Measurements from ENCODE around the gene SMIM35.
"Not testable (repeated sequence)": the region's sequence is repeated elsewhere in the genome, so short reads cannot be mapped to it uniquely, and the experiment has no call there.

Gene SMIM35

DNA sequence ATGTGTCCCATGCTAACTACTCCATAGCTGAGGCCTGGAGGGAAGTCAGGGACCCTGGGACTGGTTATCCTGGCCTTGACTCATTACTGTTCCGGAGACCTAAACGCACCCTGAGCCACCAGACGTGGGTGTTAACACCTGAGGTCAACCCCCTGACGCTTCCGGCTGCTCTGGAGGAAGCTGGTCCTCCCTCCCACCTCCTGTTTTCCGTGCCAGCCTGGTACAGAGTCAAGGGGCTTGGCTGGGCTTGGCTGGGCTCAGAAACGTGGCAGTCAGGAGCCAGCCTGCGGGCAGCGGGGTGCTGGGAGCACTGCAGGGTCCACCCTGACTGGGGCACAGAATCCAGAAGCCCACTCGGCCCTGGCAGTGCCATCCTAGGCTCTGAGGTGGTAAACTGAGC is 7.3 kb downstream of the SMIM35 start:
- no peak for DNase-seq

DNA sequence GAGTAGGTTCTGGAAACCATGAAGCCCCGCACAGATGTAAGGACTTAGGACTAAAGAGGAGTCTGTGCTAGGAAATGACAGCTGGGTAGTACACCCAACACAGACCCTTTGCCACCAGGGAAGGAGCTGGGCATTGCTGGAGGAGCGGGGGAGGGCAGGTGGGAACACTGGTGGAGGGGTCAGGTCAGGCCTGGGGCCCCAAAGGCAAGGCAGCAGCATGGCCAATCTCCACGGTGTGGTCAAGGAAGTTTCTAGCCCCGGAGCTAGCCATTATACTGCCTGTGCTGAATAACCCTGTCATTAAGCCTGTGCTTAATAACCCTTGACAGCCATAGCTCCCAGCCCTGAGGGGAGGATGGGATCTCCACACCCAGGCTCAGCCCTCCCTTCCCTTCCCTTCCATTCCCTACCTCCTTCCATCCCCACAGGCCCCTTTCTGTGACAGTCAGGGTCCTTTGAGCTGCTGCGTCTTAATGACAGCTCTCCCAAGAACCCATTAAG is 7.8 kb downstream of the SMIM35 start:
- no peak for DNase-seq

DNA sequence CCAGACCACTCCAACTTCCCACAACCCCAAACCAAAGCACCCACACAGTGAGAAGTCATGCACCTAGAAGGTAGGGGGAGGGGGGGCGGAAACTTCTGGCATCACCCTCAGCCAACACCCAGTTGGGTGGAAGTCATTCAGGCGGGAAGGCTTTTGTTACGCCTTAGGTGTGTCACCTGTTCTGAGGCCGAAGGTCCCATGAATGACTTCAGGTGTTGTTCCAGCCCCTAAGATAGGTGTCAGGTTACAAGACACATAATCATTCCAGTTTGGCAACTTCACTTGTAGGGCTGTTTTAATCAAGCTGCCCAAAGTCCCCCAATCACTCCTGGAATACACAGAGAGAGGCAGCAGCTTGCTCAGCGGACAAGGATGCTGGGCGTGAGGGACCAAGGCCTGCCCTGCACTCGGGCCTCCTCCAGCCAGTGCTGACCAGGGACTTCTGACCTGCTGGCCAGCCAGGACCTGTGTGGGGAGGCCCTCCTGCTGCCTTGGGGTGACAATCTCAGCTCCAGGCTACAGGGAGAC is 9.9 kb downstream of the SMIM35 start, which contains the start of gene TMPRSS4:
TSS of gene TMPRSS4 (plus strand) at position 325 of the 528 bp plus-strand sequence. CDS start 225 bp downstream, outside the sequence.
- no peak for DNase-seq

DNA sequence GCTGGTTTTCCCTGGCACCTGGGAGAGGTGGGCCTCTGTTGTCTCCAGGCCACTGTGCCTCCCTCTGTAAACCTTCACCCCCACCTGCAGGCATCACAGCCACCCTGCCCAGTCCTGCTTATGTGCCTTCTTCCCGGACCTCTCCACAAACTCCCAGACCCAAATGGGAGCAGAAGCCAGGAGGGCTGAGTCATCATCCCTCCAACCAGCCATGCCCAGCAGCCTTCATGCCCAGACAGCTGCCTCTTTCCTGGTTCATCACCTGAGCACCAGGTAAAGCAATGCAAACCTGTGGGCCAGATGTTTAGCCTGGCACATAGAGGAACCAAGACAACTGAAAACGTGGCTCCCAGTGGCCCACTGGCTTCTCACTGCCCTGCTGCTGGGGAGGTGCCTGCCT is 12.0 kb downstream of the SMIM35 start:
- DNase-seq = no peak

DNA sequence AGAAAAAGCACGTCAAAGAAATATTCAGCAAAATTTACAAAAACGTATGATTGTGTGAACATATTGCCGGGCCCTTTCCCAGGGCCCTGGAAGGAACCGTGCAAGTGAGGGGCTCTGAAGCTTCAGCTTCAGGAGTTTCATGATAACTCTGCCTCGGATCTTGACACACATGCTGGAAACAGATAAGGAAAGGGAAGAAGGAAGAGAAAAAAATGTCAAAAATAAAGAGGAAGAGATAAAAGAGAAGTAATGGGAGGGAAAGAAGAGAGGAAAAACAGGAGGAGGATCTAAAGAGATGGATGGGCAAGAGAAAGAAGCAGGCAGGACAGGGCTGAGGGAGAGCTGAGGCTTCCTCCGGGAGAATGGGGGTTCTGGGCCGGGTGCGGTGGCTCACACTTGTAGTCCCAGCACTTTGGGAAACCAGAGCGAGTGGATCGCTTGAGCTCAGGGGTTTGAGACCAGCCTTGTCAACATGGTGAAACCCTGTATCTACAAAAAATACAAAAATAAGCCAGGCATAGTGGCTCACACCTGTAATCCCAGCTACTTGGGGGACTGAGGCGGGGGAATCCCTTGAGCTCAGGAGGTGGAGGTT is 12.6 kb downstream of the SMIM35 start:
- no peak for DNase-seq

DNA sequence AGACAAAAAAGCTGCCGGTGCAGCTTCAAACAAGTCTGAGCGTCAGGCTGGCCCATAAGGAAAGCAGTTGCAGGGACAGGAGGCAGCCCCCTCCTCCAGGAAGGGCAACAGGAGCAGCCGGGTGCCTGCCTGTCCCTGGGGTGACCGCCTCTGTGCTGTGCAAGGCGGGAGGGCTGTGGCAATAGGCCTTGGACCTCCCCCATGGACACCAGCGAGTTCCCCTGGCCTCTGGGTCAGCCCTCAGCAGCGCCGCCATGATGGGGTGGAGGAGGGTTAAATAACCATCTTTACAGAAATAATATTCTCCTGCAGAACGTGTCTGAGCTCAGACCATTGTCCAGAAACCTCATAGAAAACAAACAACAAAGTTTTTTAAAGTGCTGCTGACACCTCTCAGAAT is 13.2 kb downstream of the SMIM35 start:
- DNase-seq = no peak

DNA sequence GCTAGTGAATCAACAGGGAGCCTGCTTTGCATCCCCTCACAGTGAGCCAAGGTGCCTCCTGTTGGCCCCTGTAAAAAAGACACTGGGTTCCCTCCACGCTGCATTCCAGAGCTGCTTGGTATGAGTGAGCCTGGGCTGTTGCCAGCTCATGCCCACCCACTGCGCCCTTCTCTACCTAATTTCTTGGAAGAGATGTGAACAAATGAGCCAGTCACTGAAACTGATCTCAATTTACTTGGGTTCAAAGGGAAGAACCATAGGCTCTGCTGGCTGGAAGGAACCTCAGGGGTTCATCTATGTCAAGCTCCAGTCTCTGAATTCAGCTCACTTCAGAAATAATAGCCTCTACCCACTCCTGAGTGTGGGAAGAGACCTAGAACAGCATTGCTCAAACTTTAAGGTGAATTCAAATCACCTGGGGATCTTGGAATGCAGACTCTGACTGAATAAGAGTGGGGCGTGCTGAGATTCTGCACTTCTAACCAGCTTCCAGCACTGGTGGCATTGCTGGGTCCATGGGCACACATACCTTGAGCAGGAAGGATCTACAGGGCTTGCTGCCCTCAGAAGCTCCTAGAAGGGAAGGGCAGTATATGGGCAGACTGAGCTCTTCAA is 15.2 kb downstream of the SMIM35 start:
- no peak for DNase-seq

DNA sequence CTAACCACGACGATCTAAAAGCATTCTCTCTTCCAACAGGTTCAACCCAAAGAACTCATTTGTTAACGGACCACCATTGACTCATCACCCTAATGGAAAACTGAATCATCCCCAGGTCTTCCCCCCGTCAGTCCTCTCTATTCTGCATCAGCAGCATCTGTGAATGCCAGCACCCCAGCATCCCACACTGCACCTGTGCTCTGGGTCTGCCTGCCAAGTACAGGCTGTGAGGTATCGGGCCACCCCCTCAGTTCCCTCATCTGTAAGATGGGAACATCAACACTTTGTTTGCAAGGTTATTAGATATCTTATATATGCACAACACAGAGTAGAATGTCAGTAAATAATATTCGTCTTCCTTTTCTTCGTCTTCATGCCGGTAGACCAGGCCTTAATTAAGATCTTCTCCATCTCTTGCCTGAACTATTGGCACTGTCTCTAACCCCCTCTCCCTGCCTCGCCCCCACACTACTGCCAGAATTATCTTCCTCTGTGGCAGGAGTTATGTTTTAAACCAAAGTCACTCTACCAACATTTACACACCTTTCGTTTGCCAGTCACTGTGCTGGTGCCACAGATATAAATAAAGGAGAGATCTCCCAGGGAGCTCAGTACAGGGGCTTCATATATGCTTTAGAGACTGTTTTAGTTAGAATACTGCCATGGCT is 17.7 kb downstream of the SMIM35 start:
- DNase-seq = no peak

DNA sequence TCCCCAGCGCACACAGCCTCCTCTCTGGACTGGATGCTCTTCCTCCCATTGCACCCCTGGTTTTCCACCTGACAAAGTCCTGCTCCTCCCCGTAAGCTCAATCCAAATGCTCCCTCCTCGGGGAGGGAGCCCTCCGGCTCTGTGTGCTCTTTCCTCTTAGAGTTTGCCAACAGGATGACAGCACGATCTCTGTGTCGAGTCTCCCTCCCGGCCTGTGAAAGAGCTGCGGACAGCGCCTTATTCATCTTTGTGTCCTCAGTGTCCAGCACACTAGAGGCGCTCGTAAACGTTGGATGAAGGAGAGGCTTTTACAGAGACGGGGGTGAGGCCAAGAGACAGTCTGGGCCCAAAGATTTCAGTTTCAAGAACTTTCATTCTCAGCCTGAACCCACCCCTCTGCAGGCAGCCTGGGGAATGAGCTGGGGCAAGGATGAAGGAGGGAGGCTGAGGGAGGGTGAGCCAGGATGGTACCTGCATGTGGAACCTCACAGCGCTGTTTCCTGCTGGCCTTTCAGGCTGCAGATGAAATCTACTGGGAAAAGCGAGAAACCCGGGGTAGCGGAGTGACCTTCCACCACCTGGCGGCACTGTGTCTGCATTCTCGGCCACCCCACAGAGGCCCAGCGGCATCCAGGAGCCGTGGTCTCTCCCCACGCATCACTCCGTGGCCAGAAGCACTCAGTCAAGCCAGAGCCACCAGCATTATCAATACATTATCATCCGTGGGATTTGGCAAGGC is 18.4 kb downstream of the SMIM35 start:
- DNase-seq = no peak

DNA sequence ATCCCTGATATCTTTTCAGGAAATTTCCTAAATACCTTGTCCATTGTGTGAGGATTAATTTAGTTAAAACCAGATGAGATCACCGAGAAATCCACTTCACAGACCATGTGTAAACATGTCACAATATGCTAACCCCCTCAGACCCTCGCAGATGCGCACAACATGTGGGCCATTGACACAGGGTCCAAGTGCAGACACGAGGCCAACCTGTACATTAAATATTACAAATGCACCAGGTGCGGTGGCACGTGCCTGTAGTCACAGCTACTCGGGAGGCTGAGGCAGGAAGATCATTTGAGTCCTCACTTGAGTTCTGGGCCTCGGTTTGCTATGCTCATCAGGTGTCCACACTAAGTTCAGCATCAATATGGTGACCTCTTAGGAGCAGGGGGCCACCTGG is 19.8 kb downstream of the SMIM35 start:
- DNase-seq = no peak

DNA sequence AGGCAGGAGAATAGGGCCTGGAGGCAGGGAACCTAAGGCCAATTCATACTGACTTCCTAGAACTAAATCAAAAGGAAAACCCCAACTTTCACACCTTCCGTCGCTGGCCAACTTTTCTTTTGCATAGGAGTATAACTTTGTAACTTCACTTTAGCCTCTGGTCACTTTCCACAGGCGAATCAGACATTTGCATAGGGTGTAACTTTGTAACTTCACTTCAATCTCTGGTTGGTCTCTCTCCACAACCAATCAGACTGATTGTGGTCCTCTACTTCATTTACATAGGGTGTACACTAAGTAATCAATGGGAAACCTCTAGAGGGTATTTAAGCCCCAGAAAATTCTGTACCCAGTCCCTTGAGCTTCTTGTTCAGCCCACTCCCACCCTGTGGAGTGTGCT is 21.4 kb downstream of the SMIM35 start:
- DNase-seq = no peak

DNA sequence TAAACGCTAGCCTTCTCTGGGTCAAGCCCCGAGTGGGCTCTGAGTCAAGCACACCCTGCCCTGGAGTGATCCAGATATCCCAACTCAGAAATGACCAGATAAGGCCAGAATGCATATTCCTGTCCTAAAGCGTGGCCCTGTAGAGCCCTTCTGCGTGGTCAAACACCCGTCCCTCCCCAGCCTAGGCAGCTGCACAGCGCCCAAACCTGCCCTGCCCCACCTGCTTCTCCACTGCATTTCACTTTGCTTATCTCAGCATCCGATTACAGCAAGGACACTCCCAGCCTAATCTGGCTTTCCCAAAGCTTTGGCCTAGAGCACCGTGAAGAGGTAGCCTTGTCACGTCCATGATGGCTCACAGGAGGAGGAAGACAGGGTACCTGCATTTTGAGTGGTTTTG is 21.8 kb downstream of the SMIM35 start:
- no peak for DNase-seq

DNA sequence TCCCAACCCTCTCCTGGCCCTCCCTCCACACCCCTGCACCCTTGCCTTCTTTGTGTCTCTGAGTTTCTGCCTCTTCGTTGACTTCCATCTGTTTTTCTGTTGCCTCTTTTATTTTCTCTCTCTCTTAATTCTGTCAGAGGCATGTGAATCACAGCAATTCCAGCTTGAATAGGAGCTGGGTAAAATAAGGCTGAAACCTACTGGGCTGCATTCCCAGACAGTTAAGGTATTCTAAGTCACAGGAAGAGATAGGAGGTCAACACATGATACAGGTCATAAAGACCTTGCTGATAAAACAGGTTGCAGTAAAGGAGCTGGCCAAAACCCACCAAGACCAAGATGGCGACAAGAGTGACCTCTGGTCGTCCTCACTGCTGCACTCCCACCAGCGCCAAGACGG is 24.1 kb downstream of the SMIM35 start:
- not testable (repeated sequence) for DNase-seq

DNA sequence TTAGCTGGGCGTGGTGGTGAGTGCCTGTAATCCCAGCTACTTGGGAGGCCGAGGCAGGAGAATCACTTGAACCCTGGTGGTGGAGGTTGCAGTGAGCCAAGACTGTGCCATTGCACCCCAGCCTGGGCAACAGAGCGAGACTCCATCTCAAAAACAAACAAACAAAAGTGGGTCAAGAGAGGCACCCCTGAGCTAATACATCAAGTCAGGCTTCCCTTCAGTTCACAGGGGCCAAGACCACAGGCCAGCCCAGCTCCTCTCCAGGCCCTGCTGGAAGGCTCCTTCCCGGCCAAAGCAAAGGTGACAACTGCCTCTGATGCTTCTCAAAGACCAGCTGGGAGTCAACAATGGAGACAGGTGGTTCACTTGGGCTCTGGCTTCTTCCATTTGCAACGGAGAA is 24.6 kb downstream of the SMIM35 start:
- DNase-seq = not testable (repeated sequence)

DNA sequence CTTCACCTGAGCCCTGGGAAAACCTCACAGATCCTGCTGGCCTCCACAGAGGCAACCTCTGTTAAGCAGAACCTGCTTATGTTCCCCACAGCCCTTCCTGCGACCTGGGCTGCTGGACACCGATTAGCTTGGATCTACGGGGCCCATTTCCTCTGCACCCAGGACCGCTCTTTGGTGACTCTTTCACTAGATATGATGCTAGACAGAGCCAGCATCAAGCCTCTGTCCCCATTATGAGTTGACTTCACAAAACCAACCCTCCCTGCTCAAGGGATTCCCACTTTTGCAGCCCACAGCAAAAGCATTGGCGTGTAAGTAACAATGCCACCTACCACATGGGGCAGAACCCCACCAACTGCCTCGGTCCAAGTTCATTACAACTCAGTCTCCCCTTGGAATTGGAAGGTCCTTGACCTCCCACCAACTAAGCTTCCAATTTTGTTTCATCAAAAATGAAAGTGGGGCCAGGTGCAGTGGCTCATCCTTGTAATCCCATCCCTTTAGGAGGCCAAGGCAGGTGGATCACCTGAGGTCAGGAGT is 25.1 kb downstream of the SMIM35 start:
- no peak for DNase-seq

DNA sequence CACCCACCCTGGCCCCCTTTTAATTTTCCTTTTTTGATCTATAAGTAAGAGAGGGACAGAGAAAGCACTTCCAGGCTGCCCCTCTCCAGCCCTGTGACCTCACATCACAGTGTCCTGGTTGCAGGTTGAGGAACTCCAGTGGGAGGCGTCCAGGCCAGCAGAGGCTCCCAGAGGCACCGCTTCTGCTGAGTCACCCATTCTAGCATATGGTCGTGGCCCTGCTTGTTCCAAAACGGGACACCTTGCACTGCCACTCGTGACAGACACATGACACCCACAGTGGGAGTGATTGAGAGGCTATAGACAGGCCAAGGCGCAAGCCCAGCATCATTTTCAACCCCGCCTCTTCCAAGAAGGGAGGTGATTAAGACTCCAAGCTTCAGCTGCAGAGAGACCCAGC is 25.9 kb downstream of the SMIM35 start:
- DNase-seq = no peak

DNA sequence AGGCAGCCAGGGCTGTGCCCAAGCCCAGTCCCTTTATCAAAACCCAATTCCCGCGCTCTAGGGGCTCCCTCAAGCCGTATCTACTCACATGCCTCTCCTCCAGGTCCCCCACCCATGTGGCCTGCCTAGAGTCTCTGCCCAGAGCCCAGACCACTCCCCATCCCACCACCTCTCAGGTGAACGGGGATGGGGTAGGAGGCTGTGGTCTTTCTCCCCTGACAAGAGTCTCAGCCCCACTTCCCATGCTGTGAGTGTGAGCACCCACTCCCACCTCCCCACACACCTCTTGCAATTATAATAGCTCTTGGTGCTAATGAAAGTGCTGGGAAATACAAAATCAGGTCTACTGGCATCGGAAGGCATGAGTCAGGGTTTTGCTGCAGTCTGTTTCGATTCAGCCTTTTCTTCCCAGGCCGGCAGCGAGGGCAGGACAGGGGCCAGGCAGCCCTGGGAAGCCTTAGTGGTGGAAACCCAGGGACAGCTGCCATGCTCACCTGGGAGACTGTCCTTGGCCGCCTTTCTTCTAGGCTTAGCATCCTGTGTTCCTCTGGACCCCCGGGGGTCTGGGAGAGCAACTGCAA is 26.6 kb downstream of the SMIM35 start:
- DNase-seq = no peak

DNA sequence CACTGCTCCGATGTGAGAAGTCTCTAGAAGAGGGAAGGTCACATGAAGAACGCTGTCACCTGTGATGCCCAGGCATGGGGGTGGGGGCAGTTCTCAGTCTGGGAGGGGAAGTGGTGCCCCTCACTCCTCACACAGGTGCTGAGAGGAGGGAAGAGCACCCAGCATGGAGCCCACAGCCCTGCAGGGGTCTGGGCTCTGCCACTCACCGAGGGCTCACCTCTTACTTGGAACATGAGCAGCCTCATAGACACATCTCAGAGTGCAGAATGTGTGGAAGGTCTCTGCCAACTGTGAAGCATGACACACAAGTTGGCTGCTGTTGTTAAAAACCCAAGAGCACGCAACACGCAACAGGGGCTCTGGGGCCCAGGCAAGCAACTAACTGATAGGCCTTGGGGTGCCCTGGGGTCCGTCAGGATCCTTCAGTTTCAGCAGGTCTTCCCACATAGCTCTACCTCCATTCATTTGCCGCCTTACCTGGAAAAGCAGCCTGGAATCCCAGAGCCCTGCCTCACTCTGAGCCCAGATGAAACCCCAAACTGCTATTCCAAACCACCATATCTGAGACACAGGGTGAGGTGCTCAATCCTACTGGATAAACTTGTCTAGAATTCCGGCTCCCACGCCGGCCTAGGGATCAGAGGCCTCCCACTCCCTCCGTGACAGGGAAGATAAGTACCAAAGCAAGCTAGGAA is 27.4 kb downstream of the SMIM35 start:
- no peak for DNase-seq

DNA sequence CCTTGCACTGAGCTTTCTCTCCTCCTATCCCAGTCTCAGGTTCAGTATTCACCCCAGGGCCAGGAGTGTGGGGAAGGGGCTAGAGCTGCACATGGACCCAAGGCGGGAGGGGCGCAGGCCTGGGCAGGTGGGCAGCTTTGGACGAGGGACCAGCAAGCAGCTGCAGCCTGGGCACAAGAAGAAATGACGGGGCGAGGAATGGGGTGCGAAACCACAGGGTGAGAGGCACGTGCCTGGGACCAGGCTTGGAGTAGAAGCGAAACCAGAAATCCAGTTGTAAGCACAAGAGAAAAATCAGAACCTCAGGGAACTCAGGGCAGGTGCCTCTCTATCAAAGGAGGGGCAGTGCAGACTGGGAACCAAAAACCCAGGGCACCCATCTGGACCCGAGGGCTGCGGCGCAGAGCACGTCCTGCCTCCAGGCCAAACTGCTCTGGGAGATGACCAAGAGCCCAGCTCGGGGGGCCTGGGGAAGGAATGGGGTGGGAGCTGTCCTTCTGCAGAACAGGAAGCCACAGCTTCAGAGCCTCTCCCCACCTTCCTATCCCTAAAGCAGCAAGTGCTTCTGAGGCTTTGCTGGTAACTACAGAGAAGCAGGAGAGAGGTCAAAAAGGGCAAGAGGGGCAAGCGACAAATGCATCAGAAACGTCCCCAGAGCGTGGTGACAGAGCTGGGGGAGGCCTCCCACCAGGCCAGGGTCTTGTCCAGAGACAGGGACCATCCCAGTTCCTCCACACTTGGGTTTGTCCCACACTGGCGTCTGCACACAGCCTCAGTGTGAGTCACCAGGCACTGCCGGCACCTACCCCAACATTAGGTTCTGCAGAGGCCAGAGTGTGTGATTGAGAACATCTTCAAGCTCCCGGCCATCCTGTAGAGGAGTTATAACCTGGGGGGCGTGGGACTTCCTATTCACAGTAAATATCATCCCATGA is 28.2 kb downstream of the SMIM35 start:
- no peak for DNase-seq

DNA sequence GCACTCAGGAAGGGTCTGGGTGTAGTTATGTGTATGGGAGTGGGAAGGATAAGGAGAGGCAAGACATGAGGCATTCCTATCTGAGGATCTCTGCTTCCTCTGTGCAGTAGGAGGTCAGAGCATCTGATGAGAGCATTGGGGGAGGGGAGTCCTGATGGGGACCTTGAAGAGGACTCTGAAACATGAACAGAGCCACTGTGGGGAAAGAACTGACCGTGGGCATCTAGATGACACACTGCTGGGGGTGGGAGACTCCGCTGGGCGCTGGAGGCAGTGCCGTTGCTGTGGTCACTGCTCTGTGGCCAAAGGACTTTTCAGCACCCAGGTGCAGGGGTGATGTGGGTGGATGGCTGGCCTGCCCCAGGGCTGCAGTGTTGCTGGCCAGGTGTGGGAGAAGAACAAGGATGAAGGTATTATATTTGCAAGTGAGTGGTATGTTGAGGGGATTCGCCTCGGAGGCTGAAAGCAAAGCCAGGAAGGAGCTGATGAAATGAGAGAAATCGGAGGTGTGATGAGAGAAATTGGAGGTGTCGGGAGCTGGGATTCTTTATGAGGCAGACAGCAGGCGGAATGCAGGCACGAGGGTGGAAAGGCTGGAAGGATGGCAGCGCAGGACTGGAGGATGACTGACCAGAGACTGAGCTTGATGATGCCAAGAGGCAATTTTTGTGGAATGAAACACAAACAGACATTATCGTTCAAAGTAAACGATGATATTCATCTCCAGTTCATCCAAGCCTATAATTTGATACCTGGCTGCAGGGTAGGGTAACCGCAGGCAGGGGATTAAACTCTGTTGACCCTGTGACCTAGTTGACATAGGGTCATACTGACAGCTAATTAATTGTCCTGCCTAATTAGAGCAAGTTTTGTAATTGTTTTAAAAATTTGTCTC is 29.3 kb downstream of the SMIM35 start:
- DNase-seq = no peak
